ENCODE measurements around the gene SNX27.
"Not testable (repeated sequence)": the region's sequence is repeated elsewhere in the genome, so short reads cannot be mapped to it uniquely, and the experiment has no call there.

Gene SNX27

DNA sequence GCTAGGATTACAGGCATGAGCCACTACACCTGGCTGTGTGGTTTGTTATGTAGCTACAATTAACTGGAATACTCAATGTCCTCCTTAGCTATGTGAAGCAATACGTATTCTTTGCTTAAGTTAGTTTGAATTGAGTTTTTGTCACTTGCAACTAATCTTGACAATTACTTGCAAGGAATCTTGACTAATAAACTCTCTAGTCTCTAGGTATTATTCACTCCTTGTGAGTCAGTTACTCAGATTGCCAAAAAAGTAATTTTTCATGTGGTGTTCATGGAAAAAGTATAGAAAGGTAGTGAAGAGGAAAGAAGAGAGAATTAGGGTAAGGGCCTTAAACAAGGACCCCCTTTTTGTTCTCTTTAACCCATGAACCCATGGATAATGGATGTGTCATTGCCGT, 7.6 kb upstream of the SNX27 start:
- no peak for DNase-seq

DNA sequence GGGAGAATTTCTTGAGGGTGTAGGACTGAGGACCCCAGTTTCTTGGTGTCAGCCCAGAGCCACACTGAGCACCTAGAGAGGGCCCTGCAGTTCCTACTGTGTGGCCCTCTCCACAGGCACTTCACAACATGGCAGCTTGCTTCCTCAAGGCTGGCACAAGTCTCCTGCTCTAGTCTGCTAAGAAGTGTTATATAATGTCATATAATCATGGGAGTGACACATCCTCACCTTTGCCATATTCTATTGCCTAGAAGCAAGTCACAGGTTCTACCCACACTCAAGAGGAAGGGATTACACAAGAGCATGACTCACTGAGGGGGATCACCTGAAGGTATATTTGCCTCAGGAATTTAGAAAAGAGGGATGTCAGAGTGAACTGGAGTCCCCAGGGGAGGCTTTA, 5.5 kb upstream of the SNX27 start:
- no peak for DNase-seq

DNA sequence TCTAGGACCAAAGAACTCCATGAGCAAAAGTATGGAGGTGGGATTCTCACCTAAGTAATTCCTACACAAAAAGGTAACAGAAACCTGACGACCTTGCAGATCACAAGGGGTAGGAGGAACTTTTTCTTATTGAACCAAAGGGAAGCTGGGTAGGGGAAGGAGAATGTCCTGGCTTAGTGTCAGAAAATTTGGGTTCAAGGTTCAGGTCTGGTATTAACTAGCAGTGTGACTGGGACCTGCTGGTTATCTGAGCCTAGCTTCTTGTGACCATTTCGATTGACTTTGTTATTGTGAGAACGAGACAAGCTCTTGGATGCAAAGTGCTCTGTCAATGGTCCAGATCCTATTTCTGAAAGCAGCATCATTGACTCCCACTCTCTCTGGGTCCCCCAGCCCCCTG, 5.0 kb upstream of the SNX27 start:
- DNase-seq, result no peak

DNA sequence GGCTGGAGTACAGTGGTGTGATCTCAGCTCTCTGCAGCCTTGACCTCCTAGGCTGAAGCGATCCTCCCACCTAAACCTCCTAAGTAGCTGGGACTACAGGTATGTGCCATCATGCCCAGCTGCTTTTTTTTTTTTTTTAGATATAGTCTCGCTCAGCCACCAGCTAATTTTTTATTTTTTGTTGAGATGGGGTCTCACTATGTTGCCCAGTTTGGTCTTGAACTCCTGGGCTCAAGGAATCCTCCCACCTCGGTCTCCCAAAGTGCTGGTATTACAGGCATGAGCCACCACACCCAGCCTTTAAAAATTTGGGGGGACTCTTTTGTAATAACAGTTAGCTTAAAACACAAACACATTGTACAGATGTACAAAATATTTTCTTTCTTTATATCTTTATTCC, 1.7 kb upstream of the SNX27 start:
- no peak for DNase-seq

DNA sequence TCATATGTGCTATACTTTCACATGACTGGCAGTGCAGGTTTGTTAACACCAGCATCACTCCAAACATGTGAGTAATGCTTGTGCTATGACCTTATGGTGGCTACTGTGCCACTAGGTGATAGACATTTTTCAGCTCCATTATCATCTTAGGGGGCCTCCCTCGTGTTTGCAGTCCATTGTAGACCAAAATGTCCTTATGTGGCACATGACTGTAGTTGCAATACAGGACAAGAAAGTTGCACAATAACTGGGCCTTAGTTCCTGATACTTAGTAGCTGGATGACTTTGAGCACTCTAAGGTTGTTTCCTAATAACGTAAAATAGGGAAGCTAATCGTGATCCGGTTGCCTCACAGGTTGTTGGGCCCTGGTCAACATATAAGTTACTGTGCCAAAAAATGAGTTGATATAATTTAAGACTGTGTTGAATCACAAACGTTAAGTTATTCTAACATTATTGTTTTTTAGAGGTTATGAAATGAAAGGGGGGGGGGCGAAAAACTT, 511 bp upstream of the SNX27 start:
- peak in 7 of 14 donors; percentile 16 to 56 (median 23) for DNase-seq

DNA sequence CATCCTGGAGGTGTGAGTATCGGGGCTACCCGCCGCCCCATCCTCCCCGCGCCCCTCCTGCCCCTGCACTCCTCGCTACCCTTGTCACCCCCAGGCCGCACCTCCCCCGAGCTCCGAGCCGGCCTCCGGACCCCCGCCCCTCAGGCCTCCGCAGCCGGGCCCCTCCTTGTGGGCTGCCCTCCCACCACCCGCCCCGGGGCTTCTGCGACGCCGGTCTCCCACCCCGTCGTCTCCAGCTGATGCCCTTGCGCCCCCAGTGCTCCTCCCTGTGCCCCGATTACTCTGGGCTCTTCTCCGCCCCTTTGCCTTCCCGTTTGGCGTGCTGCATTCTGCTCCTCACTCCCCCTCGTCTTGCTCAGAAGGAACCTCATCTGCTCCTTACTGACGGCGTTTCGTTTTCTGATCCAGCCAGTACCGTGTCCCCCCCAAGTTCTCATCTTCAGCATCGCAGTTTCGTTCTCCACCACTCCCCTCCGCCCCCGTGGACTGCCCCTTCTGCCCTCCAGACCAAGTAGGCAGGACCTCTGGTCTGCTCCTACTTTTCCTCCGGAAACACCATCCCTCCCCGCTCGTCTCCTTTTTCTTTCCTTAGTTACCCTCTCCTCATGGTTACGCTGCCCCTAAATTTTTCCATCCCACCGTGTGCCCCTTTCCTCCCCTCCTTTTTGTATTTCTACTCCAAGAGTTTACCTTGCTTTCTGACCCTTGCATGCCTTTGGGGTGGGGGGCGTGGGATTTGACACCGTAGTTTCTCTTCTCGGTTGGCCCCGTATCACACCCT, 841 bp downstream of the SNX27 start:
- peak in 10 of 14 donors; percentile 21 to 66 (median 48) for DNase-seq

DNA sequence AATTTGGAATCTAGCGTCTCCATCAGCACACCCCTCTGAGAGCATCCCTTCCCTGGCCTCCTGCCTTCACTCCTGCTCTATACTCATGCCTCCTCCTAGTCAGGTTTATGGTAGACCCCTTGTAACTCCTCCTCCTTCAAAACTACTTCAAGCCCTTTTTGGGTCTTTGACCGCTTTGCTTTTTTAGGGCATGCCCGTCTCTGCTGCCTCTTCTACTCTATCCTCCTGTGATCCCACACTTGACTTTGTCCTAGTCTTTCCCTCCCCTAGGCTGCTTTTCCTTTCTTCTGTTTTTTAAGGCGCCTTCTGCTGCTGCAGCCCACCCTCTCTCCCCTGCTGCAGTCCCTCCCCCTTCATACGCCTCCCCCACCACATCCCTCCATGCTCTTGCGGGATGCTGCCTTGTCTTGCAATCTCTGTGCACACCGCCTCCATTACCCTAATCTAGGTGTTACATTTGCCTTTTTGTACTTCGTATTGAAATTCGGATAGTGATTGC, 1.5 kb downstream of the SNX27 start:
- peak in 1 of 14 donors; percentile 10 for DNase-seq

DNA sequence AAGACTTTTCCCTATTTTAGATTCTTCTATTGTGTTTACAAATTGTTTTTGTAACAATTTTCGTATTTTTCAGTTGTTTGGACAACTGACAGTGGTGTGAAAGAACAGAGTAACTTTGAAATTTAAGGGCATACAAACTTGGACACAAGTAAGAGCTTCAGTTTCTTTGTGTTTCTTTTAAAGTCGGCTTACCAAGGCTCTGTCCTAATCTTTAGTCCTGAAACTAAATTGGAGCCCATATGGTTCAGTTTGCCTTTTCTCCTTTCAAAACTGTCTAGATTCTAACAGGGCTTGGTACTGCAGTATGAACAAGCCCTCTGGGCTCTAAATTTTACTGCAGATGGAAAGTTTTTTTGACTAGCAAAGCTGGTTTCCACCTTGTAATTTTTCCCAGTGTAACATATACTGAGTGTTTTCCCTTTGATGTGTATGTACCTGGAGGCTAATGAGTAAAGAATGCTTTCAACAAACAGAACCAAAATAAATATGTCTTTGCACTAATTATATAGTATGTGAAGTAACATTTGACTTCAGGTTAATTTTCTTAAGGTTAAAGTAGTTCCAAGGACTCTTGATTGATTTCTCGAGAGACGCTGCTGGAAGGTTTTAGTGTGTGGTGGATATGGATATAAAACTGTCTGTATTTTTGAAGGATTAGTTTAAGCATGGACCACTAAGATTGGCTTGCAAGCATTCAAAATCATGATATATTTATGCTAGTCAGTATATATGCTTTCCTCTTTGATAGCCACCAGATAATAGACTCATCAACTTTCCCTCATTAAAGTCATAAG, 4.1 kb downstream of the SNX27 start:
- no peak for DNase-seq

DNA sequence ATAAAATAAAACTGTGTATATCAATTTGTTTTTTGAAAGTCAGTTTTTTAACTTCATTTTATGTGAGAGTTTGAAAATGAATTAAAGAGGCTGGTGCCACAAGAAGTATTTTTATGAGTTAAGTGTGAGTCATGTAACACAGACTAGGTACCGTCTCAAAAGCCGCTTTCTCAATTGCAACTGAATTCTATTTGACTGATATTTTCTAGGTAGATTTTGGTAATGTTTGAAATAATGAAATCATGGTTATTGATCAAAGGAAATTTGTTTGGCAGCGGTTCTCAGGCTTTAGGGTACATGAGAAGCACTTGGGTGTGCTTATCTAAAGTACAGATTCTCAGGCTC, 4.6 kb downstream of the SNX27 start:
- no peak for DNase-seq

DNA sequence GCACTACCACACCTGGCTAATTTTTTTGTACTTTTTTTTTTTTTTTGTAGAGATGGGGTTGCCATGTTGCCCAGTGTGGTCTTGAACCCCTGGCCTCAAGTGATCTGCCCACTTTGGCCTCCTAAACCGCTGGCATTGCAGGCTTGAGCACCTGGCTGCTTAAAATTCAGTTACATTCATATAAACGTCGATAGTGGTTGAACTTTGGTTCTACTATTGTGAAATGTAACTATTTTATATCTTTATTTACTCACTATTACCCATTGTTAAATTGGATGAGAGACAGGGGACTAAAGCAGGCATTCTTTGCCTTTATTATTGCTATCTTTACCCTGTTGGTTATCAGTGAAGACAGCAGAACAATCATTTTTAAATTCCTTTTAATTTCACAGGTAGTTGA, 6.2 kb downstream of the SNX27 start:
- no peak for DNase-seq

DNA sequence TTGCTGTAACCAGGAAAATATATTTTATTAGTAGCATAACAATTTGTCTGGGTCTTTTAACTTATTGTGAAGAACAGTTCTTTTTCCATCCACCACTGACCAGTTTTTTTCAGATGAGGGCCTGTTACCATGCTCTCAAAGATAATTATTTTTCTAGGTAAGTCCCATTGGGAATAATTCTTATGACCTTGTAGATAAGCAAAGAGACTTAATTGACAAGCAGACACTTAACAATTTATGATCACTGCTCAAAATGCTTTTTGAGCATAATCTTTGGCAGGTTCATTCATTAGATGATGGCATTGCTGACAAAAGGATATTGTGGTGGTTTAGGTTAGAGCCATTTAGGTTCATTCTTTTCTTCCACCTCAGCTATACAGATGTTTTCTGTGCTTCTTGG, 6.6 kb downstream of the SNX27 start:
- no peak for DNase-seq

DNA sequence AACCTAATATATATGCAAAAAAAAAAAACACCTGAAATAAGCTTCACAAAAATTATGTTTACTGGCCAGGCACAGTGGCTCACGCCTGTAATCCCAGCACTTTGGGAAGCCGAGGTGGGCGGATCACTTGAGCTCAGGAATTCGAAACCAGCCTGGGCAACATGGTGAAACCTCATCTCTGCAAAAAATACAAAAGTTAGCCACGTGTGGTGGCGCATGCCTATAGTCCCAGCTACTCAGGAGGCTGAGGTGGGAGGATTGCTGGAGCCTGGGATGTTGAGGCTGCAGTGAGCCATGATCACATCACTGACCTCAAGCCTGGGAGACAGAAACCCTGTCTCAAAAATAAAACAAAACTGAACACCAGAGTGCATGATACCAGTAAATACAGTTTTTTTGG, 7.1 kb downstream of the SNX27 start:
- DNase-seq, result not testable (repeated sequence)

DNA sequence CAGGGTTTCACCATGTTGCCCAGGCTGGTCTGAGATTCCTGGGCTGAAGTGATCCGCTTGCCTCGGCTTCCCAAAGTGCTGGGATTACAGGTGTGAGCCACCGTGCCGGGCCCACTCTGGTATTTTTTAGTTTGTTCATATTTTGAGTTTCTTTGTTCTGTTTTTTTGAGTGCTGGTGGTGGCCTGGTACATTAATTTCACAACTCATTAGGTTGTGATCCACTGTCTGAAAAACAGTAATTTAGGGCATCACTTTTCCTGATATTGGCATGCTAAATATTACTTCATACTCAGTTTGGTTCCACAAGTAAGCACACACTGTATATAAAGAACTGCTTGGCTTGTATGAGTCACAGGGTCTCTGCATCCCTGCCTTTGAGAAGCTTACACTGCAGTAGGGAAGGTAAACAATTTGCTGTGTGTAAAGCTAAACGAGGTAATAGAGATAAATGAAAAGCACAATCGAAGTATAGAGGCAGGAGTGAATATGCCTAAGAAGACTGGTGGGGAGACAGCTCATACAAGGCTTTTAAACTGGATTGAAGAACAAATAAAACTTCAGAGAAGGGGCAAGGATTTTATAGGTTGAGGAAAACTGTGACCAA, 7.7 kb downstream of the SNX27 start:
- no peak for DNase-seq

DNA sequence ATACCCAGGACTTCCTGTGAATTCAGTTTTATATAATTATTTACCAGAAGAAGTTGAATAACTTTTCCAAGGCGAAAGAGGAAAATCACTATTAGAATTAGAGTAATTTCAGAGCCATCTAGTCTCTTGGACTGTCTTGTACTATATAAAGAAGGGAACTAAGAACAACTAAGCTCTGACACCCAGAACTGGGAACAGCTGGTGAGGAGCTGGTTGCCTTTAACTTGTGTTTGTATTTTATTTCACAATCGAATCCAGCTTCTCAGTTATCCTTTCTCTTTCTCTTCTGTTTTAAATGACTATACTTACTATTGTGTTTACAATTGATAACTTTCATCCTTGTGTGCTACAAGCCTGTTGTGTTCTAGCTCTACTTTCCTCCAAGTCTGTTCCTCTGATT, 8.4 kb downstream of the SNX27 start:
- DNase-seq, result no peak

DNA sequence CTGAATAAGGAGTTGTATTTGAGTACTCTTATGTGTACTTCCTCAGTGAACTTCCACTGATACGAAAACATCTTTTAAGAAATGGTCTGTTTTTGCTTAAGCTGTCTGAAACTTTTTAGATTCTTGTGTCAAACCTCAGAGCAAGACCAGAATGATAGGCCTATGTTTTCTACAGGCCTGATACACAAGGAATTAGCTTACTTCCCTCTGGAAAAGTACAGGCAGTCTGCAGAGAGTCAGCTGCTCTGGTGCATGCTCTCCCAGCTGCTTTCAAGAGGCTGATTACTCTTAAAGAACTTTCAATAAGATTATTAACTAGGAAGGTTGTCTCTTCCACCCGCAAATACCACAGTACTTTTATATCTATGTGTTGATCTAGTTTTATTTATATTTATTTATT, 9.5 kb downstream of the SNX27 start:
- DNase-seq, result peak in 2 of 14 donors; percentile 0 to 1

DNA sequence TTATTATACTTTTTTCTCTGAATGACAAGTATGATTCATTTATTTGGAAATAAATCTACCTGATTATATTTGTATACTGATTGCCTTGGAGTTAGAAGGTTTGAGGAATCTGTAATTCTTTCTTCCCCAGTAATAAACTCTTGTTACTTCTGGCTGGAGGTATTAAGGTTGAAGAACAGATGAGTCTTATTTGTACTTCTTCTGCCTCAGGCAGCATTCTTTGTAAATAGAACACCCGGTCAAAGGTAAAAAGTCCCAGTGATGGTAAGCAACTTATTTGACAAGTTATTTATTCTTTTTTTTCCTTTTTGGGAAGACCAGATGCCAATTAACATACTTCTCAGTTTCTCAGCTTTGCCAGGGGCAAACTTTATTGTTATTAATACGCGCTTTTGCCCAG, 12.9 kb downstream of the SNX27 start:
- DNase-seq, result no peak

DNA sequence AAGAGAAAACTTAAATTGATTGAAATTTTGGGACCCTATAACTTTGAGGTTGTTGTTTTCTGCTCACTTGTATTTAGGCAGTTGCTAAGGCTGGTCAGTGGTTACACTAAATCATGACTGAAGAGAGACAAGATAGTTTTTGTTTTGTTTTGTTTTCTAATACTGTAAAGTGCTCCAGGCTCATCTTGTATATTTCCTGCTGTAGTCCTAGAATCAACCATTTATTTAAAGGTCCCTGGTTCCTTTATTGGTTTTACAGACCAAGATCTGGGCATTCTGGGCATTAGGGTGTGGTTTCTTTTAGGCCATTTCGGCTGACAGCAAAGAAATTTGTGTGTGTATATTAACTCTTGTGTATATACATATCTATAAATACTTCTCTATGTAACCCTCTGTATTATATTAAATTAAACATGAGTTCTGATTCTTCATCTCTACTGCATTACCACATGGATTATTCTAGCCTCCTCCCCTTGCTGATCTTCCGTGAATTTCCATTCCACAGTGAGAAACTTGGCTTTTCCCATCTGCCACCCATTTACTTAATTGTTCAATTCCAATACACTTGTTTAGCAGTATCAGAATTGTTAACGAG, 15.0 kb downstream of the SNX27 start:
- DNase-seq, result no peak

DNA sequence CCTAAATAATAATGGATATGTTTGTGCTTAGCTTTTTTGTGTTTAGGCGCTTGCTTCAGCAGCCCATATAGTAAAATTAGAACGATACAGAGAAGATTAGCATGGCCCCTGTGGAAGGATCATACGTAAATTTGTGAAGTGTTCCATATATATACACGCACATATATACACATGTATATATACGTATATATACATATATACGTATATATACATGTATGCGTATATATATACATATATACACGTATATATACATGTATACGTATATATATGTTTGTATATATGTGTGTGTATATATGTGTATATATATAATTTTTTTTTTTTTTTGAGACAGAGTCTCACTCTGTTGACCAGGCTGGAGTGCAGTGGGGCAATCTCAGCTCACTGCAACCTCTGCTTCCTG, 17.4 kb downstream of the SNX27 start:
- DNase-seq, result no peak

DNA sequence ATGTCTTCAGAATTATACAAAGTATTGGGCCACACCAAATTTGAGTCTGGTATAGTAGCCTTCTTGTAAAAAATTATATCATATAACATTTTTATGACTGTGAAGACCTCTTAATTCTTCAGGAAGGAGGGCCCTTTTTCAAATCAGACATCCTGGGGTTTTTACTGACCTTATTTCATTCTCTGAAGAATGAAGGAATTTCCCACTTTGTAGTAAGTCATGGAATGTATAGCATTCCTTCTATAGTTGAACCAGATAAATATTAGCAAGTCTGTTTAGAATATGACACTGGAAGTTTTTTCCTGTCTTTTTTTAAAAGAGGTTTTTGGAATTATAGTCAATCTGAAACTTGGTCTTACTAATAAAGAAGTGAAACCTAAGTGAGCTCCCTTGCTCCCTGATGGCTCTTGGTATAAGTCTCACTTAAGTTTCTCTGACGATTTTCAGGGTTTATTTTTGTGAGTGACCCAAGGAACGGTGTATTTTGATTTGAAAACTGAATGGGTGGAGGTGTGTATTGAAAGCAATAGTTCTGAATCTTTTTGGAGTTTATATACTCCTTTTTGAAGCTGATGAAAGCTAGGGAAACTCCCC, 23.7 kb downstream of the SNX27 start:
- DNase-seq, result no peak

DNA sequence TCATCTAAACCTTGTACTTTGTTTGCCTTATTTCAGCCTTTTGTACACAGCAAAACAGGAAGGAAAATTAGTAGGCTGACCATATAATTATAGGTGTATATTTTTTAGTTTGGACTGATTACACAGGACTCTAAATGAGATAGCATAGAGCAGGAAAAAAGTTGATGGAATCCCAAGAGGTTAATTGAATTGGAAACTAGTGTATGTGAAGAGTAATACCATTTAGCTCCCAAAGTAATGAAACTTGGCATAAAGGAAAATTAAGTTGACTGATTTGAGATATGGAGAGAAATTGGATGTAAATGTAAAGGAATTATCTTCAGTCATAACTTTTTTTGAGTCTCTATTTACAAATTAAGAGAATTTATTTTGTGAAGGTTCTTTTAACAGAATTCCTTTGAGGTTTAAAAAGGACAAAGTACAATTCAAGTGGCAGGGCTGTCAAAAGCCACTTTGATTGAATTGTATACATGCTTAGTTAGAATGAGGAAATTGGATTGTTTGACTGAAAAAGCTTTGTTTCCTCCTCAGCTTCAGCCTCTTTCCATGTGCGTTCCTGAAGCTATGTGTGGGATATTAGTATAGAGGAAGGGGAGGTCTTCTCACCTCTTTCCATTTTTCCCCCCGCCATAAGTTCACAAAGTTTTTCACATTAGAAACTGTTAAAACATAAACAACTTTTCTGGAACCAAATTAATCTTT, 26.4 kb downstream of the SNX27 start:
- no peak for DNase-seq

DNA sequence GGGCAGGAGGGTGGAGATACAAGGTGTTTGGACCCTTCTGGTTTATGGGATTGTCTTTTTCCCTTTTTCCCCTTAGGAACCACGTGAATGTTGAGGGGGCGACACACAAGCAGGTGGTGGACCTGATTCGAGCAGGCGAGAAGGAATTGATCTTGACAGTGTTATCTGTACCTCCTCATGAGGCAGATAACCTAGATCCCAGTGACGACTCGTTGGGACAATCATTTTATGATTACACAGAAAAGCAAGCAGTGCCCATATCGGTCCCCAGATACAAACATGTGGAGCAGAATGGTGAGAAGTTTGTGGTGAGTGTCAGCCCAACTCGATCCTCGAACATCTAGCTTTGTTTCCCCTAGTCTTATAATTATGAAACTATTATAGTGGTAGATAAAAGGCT, 27.0 kb downstream of the SNX27 start:
- no peak for DNase-seq

DNA sequence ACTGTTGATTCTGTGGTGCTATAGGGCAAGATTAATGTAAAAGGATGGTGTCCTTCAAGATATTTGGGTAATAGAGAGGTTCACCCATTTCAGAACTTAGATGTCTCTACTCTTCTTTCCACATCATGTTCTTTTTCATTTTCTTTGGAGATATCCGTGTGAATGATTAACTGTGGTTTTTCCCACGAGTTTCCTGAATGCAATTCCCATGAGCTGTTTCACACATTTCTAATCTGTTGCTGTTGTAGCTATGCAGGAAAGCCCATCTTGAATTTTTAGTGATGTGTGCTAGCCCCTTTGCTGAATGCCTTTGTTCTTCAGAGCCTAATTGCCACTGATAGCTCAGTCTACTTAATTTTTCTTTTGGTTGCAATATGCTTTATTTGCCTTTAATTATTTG, 27.6 kb downstream of the SNX27 start:
- no peak for DNase-seq
